ENCODE data around the gene FSTL4.

FSTL4 gene

DNA sequence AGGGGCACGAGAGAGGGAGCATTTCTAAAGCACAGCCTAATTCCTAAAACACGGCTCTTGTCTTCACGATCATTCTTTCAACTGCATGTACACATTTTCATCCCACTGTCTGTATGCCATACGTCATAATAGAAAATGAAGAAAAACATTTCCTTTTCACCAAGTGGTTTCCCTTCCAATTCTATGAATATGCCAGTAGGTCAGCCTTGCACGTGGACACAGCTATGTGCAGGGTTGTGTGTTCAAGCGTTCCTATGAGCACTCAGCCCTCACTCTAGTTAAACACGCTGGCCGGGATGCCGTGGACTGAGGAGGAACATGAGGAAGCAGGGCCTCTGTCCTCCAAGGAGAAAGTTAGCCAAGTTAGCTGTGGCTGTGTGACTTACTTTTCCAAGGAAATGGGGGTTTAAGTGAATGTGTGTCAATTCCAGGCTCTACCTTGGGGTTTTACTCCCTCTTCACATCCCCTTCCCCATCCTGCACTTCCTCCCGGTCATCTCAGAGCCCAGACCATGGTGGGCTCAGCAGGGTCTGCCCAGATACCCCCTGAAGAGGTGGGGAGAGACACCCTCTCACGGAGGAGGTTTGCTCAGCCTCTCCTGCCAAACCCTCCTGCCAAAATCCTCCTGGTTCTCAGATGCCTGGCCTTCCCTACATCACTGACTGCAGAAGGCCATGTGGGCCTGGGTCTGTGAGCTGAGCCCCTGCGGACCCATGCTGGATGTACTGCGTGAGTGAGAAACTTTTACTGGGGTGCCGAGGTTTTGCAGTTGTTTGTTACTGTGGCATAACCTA is 230.6 kb downstream of the FSTL4 start:
- DNase-seq = no peak

DNA sequence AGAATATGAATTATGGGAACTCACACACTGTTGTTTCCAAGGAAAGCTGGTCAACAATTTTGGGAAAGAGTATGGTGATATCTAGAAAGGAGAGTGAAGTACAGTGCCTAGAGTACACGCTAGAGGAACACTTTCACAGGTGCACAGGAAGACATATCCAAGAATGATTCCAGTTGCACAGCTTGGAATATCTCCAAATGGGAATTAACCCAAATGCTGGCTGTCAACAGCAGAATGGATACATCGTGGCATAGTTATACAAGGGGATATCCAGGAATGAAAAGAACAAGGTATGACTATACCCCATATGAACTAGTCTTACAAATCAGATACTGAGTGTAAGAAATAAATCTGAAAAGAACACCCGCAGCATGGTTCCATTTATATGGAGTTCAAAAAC is 231.3 kb downstream of the FSTL4 start:
- DNase-seq = no peak

DNA sequence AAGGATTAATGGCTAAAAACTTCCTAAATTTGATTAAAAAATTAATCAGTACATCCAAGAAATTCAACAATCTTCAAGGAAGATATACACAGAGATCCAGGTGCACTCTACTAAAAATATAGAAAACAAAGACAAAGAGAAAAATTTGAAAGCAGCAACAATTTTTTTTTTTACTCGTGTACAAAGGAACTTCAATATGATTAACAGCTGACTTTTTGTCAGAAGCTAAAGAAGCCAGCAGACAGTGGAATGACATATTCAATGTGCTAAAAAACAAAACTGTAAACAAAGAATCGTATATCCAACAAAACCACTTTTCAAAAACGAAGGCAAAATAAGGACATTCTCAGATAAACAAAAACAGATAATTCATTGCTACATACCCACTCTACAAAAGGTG is 234.6 kb downstream of the FSTL4 start:
- no peak for DNase-seq

DNA sequence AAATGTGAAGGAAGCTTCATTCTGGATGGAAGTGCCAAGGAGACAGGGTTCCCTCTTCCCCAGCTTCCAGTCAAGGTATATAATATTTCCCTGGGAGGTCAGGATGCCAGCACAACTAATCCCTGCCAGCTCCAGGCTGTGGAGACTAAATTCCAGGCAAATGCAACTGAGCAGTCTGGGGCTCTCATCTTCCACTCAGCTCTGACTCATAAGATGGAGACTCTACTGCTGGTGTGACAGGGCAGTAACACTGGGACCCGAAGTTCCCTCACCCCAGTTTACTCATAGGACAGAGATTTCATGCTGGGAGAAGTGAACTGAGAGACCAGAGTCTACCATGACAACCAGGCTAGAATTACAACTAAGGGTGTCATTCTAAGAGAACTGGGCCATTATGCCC is 235.4 kb downstream of the FSTL4 start:
- DNase-seq = no peak

DNA sequence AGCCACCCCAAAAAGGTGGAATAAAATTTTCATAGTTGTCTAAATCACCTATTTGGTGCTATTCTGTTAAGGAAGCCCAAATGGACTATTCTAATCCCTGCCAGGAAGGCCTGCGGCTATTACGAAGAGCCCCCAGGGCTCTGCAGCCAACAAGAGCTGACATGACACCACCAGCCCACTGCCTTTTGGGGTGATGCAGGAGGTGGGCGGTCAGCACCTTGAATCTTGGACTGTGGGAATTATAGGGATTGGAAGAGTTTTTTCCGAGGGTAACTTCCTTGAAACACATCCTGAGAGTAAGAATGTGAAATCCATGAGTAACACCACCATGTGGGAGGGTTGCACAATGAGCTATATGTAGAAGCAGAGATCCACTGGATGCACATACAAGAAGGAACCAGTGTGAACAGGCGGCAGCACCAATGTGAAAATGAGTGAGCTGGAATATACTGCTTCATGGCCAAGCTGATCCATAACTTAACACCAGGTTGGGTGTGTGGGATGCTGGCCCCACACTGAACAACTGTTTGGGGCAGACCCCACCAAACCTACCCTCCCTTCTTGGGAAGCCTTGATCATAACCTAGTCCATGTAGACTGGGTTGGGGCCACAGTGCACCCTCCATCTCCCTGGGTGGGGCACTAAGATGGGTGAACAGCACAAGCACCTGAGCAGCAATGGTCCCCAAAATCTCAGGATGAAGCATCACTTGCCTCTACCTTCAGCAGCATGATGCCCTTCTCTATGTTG is 239.0 kb downstream of the FSTL4 start:
- no peak for DNase-seq

DNA sequence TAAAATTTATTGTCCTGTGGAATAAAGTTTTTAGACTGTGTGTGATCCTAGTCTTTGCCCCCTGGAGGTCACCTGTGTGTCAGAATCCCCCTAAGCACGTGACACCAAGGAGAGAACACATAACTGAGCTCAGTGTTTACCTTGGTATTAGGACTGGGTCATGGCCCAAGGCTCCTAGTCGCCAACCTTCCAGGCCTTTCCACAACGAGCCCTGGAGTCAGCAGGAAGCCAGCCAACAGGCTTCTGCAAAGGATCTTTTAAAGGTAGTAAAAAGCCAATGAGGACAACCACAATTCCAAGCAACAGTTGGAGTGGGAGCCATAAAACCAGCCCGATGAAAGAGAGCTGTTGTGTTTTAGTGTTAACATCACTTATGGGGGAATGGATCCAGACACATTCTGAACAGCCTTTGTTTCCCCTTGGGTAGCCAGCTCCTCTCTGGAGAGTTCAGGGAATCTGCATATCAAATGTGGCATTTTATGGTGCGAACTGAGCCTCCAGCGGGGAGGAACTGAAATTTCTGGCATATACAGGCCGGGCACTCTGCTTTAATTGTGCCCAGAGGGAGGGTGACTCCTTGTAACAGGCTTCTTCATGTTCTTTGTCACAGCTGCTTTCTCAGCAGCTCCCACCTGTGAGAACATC is 239.9 kb downstream of the FSTL4 start:
- no peak for DNase-seq

DNA sequence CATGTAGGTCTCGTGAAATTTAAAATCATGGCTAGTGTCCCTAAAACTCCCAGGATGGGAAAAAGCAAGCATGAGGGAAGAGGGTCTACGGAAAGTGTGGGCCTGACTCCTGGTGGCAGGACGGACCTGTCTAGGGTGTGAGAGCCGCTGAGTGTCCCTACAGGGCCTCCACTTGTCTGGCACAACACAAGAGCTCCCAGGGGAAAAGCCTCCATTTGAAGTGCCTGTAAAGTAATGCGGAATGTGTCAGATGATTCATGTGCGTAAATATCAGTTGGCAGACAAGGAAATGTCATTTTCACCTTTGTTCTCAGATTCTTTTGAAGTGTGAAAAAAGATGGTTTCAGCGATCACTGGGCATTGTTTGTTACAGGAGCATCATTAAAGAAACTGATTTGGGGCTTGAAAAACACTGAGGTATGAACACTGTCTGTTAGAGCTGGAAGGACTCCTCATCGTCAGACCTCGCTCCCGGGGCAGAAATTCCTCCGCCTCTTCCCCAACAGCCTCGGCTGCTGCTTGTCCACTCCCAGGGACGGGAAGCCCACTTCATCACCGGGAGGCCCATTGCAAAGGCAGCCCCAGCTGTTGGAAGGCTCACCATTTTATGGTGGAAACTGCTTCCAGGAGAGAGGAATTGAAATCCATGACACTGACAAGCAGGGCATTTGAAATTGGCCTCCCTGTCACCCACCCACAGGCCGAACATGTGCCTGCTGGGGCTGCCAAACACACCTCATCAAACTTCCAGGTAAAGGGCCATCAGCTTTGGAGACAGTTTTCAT is 240.8 kb downstream of the FSTL4 start:
- no peak for DNase-seq

DNA sequence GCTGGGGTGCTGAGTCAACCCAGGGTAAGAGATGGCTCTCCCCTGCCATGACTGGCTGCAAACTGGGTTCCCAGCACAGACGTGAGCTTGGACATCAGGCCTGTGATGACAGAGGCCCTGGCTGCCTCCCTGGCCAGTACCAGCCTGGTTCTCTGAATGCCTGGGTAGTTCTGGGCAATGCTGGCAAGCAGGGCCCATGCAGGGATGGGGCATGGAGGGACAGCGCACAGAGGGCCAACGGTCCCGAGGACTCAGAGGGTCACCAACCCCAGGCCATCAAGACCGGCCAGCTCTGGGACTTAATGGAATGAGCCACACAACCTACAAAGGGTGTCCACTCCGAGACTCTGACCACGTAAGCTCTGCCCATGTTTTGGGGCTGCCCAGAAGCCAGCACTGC is 241.4 kb downstream of the FSTL4 start:
- DNase-seq = no peak

DNA sequence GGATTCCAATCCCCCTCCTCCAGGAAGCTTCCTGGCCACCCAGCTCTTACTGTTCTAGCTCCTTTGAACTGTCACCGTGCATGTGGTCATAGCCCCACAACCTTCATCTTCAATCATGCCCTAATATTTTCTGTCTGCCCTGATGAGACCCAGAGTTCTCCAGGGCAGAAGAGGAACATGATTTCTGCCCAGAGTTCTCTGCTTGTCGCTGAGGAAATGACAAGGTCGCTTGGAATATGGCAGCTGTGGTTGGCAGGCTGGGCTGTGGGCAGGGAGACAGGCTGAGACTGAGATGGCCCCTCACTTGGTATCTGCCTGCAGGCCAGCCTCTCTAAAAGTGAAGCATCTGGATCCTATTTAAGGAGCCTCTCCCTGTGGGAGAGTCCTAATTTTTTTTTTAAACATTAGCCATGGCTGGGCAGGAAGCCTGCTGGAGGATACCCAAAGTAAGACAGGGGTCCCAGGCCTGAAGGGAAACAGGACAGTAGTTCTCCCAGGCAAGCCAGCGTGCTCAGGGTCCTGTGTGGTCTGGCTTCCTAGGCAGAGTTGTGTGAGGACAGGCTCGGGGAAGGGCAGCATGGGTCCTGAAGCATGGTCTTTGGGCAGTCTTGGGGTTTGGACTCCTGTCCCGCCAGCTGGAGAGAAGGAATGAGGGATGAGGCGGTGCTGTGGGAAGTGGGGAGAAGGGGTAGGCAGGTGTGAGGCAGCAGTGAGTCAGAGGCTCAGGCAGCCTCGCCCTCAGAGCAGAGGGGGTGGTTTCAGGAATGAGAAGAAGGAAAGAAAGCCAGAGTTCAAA is 242.1 kb downstream of the FSTL4 start:
- no peak for DNase-seq

DNA sequence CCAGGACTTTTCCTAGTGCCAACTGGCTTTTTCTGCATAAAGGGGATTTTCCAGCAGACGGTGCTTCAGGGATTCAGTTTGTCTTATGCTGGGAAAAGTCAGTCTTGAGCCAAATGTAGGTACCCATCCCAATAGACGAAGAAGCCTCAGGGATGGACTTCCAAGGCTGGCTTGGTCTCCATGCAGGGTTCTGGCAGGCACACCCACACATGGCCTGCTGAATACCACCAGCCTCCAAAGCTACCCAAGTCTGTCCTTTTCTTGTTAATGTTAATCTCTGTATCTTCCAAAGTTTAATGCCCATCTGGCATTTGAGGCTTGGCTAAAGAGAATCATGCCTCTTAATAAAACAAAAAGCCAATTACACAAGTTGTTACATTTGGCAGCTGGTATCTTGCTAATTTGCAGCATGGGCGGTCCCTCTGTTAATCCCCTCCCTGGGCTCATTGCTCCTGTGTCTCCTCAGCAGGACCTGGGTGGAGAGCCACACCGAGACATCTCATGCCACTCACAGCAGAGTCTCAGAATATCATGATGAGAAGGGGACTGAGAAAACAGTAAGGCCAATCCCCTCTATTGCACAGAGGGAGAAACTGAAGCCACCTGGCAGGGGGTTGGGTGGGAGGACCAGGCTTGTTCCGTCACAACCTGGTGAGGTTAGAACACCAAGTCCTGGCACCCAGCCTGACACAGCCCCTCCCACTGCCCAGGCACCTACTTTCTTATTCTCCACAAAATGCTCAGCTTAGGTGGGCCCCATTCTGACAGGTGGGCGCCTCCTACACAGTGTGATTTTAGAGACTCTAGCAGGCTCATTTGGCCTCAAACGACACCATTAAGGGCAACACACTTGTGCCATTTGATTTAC is 243.2 kb downstream of the FSTL4 start:
- DNase-seq = no peak

DNA sequence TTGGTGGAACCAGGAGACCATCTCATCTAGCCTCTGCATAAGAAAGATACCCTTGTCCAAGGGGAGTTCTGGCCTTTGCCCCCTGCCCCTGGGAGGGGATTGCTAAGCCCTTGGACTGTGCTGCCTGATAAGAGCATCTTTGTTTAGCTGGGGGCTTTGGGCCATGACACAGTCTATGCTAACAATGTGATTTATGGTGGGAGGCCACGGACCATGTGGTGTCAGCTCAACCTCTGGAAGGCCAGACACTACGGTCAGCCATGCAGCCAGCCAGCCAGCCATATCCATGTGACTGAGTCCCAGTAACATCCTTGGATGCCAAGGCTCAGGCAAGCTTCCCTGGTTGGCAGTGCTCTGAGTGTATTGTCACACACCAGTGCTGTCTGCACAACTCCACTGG is 244.4 kb downstream of the FSTL4 start:
- DNase-seq = no peak

DNA sequence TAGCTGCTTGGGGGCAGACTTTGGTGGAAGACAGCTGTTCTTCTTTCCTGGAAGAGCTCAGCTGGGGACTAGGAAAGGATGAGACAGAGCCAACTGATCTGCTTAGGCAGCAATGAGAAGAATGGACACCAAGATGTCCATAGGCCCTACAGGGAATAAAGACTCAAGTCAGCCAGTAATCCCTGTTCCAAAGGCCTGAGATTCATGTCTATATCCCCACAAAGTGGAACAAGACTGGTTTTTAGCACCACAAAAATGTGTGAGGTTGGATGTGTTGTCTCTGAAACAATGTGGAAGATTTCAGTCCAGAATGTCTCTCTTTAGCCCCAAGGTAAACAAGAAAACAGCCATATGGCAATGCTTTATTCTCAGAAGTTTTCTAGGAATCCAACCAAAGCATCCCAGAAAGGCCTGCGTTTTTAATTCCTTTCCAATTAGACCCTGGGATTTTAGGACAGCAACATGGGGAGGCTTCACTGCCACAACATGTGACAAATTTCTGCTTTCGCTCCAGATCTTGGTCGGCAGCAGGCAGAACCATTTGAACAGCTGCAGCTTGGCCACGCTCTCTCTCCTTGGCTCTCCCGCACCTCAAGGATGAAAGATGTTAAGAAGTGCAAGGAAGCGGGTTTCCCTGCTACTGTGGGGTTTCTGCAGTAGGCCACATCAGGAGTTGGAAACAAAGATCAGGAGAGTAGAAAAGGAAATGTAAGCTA is 245.1 kb downstream of the FSTL4 start:
- DNase-seq = no peak

DNA sequence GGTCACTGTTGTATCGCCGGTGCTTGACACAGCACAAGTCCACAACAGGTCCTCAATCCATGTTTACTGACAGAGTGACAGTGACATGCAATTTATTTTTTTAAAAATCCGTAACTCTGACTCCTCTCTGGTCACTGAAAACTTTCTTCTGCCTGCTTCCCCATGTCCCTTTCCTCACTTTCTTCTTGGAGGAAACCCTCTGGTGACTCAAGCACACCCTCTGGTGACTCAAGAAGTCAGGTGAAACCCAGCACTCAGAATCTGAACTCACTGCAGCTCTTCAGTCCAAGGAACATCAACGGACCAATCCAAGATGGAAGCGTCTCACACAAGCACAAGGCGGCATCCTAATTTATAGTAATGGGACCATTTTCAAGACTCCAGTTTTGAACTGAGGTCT is 245.9 kb downstream of the FSTL4 start:
- DNase-seq = no peak

DNA sequence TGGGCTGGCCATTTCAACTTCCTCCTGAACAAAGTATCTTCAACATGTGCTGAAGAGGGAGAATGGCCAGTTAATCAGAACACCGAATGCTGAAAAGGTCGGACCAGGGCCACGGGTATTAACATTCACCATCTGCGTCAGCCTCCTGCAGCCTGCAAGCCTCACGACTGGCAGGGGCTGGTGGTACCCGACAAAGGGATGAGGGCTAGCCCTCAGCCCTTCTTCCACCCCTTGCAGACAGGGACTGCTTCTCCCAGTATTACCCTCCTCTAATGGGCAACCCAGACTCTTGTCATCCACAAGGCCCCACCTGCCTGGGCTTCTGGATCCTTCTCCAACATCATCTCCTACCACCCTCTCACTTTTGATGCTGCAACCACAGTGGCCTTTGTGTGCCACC is 246.6 kb downstream of the FSTL4 start:
- DNase-seq = no peak

DNA sequence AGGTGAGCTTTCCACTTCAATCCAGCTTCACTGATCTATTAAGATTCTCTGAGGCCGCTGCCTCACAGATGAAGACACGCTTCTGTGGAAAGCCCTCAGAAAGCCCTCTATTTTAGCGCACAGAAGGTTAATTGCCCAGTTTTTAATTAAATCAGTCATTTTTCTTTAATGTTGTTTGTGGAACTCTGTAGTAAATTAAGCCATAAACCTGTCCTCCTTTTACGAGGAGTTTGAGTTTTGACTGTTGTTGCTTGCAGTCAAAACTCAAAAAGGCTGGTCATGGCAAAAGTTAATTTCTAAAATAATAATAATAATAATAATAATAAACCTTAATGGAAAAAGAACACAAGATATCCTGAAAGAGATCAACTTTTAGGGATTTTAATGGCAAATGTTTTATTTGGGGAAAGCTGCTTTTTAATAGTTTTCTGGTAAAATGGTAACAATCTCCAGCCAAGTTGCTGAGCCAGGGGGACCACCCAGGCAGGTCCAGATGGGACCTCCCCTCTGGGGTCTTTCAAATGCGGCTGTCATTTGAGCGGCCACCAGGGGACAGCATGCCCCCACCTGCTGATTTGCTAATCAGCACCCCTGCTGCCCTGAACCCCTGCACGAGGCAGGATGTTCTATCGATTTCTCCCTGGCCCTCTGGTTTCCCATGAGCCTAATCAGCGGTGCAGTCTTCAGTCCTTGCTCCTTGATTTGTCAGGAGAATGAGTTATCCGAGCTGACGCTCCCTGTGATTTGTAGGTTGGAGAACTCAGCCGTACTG is 247.2 kb downstream of the FSTL4 start:
- DNase-seq = no peak

DNA sequence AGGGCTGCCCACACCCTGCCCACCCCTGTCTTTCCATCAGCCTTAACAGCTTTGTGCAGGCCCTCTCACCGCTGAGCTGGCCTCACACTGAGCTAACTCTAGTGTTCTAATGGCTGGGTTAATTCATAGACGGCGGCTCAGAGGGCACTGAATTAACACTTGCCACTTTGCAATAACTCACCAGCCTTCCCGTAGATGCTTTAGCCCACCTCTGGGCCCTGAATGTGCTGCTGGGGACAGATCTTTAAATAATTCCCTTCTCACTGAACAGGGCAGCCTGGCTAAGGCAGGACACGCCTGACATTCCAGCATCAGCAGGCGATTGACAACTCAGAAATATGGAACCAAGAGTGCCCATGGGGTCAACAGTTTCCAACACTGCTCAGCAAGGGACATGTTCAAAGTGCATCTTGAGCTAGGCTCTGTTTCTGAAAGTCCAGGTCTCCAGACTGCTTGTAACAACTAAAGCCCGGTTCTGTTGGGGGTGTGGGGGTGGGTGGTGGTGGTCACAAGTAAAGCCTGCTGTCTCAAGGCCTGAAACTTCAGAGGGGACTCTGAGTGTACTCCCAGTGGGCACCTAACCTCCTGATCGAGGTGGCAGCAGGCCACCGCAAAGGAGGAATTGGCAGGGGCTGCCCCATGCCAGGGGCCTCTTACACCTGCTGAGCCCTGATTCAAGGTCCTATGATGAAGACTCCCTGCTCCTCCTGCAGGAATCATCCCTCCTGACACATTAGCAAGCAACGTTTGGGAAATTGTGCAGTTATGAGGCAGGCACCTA is 248.3 kb downstream of the FSTL4 start:
- no peak for DNase-seq

DNA sequence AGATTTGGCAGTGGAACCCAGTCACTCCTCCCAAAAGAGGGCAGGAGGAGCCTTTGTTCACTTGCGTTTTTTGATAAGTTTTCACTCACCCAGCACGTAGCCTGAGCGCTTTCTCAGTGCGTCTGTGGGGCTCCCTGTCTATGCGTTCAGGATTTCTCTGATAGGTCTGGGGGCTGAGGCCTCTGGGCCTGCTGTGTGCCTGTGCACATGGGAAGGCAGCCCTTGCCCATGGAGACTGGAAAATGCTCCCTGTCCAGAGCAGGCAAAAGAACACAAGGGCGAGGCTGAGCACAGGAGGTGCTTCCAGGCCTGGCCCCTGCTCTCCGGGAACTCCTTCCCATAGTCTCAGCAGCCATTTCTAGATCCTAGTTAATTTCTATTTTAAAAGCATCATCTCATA is 249.9 kb downstream of the FSTL4 start:
- no peak for DNase-seq

DNA sequence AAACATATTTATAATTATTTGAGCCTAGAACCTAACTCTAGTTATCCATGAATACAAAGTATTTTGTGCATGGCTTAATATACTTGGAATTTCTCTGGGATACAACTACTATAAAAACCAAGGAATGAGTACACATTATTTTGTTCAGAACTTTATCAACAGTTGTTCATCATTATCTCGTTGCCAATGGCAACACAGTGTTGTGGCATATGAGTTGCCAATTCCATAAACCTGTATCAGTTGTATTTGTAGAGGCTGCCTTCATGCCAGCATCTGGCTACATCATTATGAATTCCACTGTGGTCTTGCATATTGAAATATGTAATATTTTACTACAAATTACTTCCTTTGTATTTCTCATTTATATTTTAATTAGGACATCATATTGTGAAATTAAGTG is 250.4 kb downstream of the FSTL4 start:
- DNase-seq = no peak

All from amniotic stem cell (primary cell).